ENCODE data around the gene ADAMTS12. TPM values are rescaled to one million over a fixed set of nuclear protein-coding genes. Genes with fewer than 3 reads are reported as not detected.

The ADAMTS12 gene
- total and polyA plus RNA-seq, 4 donors = 0.49 to 6.4 (median 2.3) TPM

GRCh38 chr5:33629999-33630398, 261.8 kb downstream of the ADAMTS12 start:
- H3K9me3 ChIP-seq (ENCODE audit: control insufficient read depth in 4 of 4, low read length in 3 of 4) = no peaks in the 10 kb centered on the region
- no peaks in the 10 kb centered on the region for H3K36me3 ChIP-seq (ENCODE audit: control insufficient read depth in 4 of 4, insufficient read depth in 3 of 4, low read depth in 1 of 4, low read length in 3 of 4)
- no peak for DNase-seq (ENCODE audit: low spot score)
- H3K4me1 ChIP-seq (ENCODE audit: control insufficient read depth in 4 of 4, insufficient read depth in 4 of 4, low read length in 3 of 4) = no peaks in the 10 kb centered on the region
- 74% methylated on average over 2 of the region's 2 CpGs for whole genome bisulfite sequencing
- TF ChIP-seq REST (IDR thresholded peaks at IDR 0.05) = no peak
- TF ChIP-seq RAD21 (IDR thresholded peaks at IDR 0.05) = no peak
- no peak for TF ChIP-seq YY1 (IDR thresholded peaks at IDR 0.05)
- TF ChIP-seq FOXA2 (IDR thresholded peaks at IDR 0.05) = no peak
- no peak for TF ChIP-seq EGR1 (IDR thresholded peaks at IDR 0.05; ENCODE audit: low read depth in 2 of 2)
- no peak for TF ChIP-seq MAX (IDR thresholded peaks at IDR 0.05)
- no peak for TF ChIP-seq NR2F2 (IDR thresholded peaks at IDR 0.05)
- TF ChIP-seq HNF4G (IDR thresholded peaks at IDR 0.05) = no peak
- no peak for TF ChIP-seq ATF3 (IDR thresholded peaks at IDR 0.05)
- no peak for TF ChIP-seq GABPA (IDR thresholded peaks at IDR 0.05 in 1 of 2, conservative IDR thresholded peaks at IDR 0.05 in 1 of 2)
- no peak for TF ChIP-seq TAF1 (conservative IDR thresholded peaks at IDR 0.05)
- no peak for TF ChIP-seq SP1 (IDR thresholded peaks at IDR 0.05)
- TF ChIP-seq HNF4A (conservative IDR thresholded peaks at IDR 0.05) = no peak
- TF ChIP-seq CTCF (IDR thresholded peaks at IDR 0.05; ENCODE audit: low read depth, low read length, missing input control) = no peak
- no peak for TF ChIP-seq JUND (IDR thresholded peaks at IDR 0.05)
- TF ChIP-seq ZBTB33 (IDR thresholded peaks at IDR 0.05) = no peak
- no peak for TF ChIP-seq RXRA (IDR thresholded peaks at IDR 0.05)
- TF ChIP-seq FOXA1 (IDR thresholded peaks at IDR 0.05) = no peak
- no peak overlapping the region for H3K4me3 ChIP-seq (ENCODE audit: low read depth in 1 of 3, low read length in 3 of 3)
- no peak overlapping the region for H3K27ac ChIP-seq (ENCODE audit: low read depth in 1 of 2, low read length in 2 of 2)
- peaks cover 0 to 3% (median 0%) of the 10 kb centered on the region in 4 donors for H3K27me3 ChIP-seq (ENCODE audit: control insufficient read depth in 4 of 4, insufficient read depth in 4 of 4, low read length in 3 of 4)
- no peak overlapping the region for H3K9ac ChIP-seq (ENCODE audit: low read depth in 1 of 2, low read length in 2 of 2)

All from liver (tissue), 9 donors.